GM12864 (cell line): ENCODE data around the gene INSIG2.

ENCODE experiments used
- DNase-seq: peaks from one replicate; pipeline ENCODE4 v3.0.0-alpha.2; 2011; ENCODE audit warnings: low read depth
- H3K4me3 ChIP-seq: 2 replicates; pipeline ENCODE4 v1.5.1; 2011; ENCODE audit warnings: mild to moderate bottlenecking, low read depth, low read length, control low read depth
- TF ChIP-seq, protein P1 (sequence below): IDR thresholded peaks from 2 replicates; pipeline ENCODE4 v1.5.1; 2011; ENCODE audit warnings: low read depth, mild to moderate bottlenecking, moderate library complexity, low read length, control low read depth, inconsistent platforms; ENCODE audit errors: missing control alignments

The INSIG2 gene

DNA sequence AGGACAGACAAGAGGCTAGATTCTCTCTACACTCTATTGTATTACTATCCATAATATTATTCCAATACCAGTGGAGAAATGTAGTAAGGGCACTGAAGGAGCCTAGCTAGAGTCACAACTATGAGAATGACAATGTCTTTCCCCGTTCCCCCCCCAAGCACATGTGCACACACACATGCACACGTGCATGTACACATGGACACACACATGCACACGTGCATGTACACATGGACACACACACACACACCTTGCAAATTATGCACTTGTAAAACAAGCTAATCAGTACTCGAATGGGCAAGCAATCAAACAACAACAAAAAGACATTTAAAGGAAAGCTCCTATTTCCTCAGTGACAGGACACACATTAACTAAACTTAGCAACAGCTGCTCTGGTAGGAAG is 65.2 kb downstream of the INSIG2 start:
- H3K4me3 ChIP-seq, result no peak overlapping the region
- no peak for DNase-seq
- TF ChIP-seq, protein P1, sequence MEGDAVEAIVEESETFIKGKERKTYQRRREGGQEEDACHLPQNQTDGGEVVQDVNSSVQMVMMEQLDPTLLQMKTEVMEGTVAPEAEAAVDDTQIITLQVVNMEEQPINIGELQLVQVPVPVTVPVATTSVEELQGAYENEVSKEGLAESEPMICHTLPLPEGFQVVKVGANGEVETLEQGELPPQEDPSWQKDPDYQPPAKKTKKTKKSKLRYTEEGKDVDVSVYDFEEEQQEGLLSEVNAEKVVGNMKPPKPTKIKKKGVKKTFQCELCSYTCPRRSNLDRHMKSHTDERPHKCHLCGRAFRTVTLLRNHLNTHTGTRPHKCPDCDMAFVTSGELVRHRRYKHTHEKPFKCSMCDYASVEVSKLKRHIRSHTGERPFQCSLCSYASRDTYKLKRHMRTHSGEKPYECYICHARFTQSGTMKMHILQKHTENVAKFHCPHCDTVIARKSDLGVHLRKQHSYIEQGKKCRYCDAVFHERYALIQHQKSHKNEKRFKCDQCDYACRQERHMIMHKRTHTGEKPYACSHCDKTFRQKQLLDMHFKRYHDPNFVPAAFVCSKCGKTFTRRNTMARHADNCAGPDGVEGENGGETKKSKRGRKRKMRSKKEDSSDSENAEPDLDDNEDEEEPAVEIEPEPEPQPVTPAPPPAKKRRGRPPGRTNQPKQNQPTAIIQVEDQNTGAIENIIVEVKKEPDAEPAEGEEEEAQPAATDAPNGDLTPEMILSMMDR, result no peak

DNA sequence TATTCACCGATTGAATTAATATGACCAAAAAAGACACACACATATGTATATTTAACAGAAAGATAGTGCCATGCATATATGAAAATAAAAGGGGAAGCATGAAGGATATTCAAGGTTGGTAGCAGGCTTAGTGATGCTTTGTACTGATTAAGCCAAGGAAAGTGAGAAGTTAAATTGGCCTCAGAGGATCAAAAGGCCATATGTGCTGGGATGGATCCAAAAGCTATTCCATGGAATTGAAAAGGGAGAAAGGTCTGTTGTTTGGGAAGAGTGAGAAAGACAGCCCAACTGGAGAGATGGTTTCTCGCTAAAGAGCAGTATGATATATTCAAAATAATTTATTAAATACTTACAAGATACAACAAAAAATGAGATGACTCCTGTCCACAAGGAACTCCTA is 65.9 kb downstream of the INSIG2 start:
- no peak for DNase-seq
- H3K4me3 ChIP-seq, result no peak overlapping the region
- TF ChIP-seq, protein P1, result no peak
